ENCODE results near the gene TRAF3IP1.

GRCh38 chr2:238337846-238338245 is 17.5 kb downstream of the TRAF3IP1 start:
- TF ChIP-seq CTCF (IDR thresholded peaks at IDR 0.05) (no peak), EZH2 (IDR thresholded peaks at IDR 0.05) (no peak)
